GM12891 (cell line): Measurements from ENCODE around the gene PTH2R.

ENCODE experiments used
- POLR2AphosphoS5 ChIP-seq: IDR thresholded peaks from 2 replicates; pipeline ENCODE4 v1.6.1; 2011; ENCODE audit warnings: low read depth, low read length, control low read depth
- TAF1 ChIP-seq: IDR thresholded peaks from 2 replicates; pipeline ENCODE4 v1.6.1; 2011; ENCODE audit warnings: low read depth, low read length, control low read depth

DNA sequence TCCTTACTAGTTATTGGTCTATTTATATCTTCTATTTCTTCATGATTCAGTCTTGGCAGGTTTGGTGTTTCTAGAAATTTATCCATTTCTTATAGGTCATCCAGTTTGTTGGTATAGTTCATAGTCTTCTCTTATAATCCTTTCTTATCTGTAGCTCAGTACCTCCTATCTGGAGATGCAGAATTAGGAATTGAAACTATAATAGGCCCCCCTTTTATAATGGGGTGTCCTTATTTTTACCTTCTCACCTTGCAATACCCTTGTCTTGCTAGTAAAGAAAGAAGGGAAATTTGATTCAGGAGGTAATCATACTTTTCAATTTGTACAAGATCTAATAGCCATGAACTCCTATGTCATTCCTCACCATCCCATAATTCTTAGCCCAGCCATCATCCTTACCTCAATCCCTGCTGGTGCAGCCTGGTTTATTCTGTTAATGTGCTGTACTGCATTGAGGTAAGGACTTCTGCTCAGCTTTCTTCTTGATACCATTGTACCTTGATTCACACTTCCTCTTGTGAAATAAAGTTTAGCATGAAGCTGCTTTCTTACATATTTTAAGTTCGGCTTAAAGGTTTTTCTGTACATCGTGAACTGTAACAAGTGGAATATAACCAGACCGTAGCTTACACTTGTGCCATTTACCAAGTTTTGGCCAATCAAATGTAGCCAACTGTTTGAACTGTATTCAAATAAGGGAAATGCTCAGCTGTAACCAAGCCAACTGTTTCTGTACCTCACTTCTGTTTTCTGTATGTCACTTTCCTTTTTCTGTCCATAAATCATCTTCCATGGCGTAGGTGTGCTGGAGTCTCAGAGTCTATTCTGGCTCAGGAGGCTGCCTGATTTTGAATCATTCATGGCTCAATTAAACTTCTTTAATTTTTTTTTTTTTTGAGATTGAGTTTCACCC is 40.1 kb upstream of the PTH2R start:
- TF ChIP-seq TAF1 (no peak), POLR2AphosphoS5 (no peak)
